CD4-positive, alpha-beta T cell treated with Interleukin-21 for 1 hour (primary cell): ENCODE results near the gene SPG21.

Source experiments
- DNase-seq: peaks from one replicate; pipeline ENCODE4 v3.0.0-alpha.2; 2020

SPG21 gene

DNA sequence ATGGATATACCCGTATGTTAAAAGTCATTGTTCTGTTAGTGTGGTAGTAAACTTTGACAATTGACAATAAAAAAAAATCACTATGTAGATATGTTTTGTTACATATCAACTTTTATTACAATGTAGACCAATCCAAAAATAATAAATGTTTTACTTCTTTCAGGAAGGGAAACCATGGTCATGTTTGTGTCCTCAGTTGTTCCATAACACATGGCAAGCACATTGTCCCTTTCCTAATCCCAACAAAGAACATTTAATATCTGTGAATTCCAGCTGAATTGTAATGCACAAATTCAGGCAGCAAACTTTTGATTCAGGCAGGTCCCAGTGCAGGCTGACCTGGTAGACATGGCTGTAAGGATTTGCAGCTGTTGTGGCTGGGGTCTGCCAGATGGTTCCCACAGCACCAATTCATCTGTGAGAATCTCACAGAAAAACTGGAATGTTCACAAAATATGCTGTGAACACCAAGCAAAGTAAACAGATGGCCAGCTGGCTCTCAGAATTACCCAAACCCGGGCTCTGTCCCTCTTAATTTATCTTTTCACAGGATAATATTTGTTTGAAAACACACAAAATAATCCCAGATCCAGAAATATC, 1.9 kb upstream of the SPG21 start:
- no peak for DNase-seq

DNA sequence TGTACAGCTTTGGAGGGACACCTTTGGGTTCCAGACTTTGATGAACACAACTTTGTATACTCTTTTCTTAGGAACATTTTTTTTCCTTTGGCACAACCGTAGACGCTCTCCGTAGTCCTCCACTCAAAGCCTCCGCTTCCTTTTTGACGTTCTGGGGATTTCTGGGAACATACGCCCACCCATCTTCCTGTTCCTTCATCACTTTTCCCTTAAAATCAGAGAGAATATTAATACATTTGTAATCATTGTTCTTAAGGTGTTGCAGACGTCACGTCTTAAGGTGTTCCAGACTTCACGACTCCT, 405 bp upstream of the SPG21 start:
- no peak for DNase-seq

DNA sequence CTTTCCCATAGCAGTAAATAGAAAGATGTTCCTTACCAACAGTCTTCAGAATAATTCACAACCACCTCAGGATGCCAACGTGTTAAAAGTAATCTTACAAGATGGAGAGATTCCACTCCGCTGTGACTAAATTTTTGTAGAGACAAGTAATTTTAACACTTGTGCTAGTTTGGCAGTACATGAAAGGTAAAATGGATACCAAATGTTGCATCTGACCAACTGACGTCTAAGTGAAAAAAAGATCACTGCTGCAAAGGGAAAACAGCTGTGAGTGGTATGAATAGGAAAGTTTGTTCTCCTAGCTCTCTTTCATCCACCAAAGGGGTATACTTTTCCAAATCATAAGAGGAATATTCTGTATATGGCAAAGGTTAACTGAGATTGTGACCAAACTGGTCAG, 2.6 kb downstream of the SPG21 start:
- DNase-seq: no peak

DNA sequence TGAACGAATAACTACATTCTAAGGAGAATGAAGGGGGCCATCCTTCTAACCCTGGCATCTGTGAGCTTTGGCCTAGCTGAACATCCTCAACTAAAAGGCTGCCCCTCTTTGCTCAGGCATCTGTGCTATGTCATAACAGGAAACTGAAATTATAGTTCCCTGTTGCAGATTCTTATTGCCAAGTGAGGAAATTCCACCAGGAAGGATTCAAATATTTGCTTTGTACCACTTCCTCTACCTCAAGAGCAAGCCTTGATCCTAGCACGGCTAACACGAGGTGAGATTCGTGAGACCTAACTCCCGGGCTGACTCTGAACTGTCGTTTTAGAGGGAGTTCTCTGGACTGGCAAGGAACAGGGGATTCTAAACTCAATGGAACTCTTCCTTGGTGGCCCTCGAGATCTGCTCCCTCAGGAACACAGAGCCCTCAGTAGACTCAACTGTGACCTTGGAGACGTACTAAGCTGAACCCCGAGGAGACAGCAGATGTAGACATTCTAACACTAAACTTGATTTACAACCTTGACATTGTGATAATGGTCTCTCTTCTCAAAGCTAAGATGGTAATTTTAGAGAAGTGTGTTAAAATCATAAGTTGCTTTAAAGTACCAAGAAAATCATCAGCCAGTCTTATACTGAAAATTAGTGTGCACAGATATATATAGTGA, 4.2 kb downstream of the SPG21 start:
- DNase-seq: peak; percentile 5

DNA sequence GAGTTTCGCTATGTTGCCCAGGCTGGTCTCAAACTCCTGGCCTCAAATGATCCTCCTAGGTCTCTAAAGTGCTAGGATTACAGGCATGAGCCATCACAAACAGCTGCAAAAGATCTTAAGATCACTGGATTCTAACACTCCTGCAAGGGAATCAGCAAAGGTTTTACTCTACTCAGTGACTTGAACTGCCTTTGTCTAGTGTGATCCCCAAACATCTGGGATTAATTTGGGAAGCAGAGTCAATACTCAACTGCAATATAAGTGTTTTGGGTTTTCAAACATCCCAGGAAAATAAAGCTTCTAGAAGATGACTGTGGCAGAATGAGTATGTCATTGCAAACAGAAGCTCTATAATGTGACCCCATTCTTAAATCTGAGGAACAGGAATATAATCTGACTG, 7.2 kb downstream of the SPG21 start:
- no peak for DNase-seq

DNA sequence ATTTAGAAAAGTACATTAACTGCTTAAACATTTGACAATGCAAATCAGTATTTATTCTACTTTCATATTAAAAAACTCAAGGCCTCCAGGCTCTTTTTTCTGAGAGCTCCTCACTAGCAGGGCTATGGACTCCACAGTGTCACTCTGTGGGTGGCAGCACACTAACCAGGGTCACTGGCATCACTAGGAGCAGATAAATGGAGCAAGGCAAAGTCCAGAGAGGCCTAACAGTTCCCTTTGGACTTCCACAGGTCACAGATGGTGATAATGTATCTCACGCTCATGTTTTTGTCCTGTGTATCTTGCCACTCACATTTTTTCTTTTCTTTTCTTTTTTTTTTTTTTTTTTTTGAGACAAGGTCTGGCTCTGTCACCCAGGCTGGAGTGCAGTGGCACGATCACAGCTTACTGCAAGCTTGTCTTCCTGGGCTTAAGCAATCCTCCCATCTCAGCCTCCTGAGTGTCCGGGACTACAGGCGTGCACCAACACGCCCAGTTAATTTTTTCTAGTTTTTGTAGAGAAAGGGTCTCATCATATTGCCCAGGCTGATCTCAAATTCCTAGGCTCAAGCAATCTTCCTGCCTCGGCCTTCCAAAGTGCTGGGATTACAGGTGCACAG, 7.8 kb downstream of the SPG21 start:
- no peak for DNase-seq

DNA sequence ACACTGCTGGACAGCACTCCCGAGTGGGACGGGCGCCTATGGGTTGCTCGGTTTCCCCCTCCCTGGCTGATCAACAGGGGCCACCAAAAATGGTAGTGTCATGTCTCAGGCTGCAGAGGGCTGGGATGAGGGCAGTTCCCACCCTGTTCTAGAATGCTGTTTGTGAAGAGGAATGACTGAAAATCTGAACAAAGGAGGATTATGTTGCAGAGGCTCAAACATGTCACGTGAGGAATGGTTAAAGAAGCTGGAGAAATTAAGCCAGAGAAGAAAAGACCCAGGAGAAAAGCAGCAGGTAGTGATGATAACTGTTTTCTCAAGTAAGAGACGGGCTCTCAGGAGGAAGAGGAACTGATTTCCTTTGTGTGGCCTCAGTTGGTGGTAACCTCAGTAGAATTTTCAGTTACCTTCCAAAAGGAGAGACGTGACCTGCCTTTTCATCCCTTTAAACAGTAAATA, 10.4 kb downstream of the SPG21 start:
- DNase-seq: no peak

DNA sequence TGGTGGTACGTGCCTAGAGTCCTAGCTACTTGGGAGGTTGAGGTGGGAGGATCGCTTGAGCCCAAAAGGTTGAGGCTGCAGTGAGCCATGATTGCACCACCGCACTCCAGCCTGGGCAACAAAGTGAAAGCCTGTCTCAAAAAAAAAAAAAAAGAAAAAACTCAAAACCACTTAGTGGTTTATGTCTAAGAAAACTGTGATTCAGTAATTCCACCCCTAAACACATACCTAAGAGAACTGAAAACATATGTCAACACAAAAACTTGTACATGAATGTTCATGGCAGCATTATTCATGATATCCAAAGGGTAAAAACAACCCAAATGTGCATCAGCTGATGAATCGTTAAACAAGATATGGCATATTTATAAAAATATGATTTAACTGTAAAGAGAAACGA, 14.3 kb downstream of the SPG21 start:
- DNase-seq: no peak

DNA sequence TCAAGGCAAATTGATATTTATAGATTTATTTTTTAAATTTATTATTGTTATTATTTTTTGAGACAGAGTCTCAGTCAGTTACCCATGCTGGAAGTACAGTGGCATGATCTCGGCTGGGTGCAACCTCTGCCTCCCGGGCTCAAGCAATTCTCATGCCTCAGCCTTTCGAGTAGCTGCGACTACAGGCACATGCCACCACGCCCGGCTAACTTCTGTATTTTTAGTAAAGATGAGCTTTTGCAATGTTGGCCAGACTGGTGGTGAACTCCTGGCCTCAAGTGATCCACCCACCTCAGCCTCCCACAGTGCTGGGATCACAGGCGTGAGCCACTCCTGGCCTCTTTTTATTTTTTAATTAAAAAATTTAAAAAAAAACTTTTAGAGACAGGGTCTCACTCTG, 19.0 kb downstream of the SPG21 start:
- no peak for DNase-seq

DNA sequence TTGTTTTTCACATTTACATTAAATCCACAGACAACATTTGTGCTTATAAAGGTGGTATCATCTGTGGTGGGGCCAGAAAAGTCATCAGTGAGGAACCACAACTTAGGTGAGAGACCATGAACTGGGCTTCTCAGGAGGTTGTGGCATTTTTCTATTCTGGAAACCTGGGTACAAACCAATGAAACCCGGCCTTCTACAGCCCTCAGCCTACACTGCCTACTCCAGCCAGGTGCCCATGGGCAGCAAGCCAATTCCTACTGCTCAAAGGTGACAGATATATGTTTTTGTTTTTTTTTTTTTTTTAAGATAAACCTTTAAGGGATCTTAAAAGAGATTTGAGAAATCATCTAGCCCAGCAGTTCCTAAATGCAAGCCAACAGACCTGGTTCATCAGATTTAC, 20.3 kb downstream of the SPG21 start:
- DNase-seq: no peak

DNA sequence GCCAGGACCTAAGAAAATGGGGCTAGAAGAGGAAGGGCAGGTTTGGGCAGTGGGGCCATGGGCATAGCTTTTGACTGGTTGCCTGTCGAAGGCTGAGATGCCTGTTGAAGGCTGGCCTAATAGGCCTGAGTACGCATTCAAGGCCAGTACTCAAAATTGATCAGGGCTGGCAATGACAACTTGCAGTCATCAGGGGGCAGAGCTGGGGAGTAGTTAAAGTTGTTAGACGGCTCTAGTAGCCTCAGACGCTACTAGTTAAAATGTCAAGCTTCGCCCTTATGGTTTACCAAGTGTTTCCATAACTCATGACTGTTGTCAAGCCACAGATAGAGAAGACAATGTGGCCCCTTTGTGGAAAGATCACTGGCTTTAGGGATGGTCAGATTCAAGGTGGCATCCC, 28.7 kb downstream of the SPG21 start:
- no peak for DNase-seq

DNA sequence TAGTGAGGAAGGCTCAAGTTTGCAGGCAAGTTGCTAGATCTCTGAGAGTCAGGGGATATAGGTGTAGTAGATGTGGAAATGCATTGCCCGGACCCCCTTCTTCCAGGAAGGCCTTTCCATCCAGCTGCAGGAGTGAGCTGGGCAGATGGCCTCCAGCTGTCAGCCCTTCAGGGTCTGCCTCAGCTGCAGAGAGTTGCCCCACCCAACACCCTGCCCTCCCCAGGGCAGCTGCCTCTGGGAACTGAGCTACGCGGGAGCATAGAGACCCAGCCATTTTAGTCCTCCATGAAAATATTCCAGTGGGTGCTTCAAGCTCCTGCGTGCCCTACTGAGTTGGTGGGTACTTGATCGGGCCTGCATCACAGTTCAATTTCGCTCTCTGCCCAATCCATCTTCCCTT, 29.6 kb downstream of the SPG21 start:
- DNase-seq: no peak

DNA sequence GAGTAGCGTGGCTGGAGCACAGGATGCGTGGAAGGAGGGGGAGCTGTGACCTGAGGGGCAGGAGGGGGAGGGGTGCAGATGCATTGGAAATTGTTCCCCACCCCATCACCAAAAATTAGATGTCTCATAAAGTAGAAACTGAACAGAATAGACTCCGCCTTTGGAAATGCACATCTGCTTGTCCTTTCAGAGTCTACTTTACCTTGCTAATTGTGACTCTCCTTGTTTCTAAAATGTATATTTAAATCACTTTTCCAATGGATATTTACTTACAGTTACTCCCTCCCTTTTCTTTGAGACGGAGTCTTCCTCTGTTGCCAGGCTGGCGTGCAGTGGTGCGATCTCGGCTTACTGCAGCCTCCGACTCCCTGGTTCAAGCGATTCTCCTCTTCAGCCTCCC, 30.6 kb downstream of the SPG21 start:
- DNase-seq: no peak

DNA sequence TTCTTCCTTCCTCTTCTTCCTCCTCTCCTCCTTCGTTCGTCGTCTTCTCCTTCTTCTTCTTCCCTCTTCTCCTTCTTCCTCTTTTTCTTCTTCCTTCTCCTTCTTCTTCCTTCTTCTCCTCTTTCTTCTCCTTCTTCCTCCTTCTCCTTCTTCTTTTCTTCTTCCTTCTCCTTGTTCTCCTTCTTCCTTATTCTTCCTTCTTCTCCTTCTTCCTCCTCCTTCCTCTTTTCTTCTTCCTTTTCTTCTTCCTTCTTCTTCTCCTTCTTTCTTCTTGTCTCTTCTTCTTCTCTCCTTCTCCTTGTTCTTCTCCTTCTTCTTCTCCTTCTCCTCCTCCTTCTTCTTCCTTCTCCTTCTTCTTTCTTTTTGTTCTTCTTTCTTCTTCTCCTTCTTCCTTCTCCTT, 35.3 kb downstream of the SPG21 start:
- DNase-seq: no peak

DNA sequence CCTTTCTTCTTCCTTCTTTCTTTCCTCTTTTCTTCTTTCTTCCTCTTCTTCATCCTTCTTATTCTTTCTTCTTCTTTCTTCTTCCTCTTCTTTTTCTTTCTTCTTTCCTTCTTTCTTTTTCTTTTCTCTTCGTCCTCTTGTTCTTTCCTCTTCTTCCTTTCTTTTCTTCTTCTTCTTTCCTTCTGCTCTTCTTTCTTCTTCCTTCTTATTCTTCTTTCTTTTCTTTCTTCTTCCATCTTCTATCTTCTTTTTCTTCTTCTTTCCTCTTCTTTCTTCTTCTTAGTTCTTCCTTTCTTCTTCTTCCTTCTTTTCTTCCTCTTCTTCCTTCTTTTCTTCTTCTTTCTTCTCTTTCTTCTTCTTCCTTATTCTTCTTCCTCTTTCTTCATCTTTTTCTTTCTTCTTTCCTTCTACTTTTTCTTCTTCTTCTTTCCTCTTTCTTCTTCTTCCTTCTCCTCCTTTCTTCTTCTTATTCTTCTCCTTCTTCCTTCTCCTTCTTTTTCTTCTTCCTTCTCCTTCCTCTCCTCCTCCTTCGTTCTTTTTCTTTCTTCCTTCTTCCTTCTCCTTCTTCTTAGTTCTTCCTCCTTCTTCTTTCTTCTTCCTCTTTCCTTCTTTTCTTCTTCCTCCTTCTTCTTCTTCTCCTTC, 37.8 kb downstream of the SPG21 start:
- DNase-seq: no peak

DNA sequence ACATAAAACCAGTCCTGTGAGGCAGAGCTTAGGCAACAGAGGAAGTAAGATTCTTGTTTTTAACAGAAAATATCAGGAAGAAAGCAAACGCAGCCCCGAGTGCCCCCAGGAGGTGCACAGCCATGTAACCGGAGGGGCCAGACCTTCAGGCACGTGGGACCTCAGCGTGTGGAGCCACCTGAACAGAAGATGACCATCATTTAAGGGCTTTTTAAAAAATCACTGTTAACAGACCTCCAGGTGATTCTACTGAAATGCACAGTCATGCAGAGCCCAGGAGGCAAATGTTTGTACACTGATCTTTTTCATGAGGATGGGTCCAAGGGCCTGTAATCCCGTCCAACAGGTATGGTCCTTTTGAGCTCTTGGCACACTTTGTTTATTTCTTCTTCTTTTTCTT, 38.8 kb downstream of the SPG21 start:
- DNase-seq: no peak

DNA sequence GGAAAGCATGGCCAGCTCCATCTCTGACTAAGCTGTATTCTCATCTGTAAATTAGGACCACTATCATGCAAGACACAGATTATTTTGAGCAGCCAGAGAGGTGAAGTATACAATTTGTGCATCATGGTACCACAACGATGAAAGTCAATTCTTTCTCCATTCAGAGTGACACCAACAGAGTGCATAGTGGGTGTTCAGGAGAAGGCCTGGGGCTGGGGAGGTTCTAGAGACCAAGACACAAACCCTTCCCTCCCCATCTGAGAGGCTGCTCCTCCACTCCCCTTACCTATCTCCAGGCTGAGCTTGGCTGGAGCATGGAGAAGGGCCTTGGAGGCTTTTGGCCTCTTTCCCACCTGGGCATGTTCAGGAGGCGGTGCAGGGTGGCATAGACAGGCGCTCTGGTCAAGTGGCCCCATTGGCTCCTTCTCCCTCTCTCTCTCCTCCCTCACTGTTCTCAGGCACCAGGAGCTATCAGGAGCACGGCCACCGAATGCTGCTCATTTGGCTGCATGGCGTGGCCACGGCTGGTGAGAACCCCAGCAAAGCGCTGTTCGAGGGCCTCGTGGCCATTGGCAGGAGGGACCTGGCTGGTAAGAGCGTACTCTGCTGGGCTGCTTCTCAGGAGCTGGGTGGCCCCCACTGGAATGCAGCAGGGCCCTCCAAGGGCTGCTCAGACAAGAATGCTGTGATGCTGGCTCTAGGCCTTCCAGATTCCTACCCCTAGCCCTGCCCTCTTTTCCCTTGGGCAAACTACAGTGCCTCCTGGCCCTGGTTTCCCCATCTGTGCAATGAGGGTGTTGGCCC, 40.1 kb downstream of the SPG21 start:
- DNase-seq: no peak

DNA sequence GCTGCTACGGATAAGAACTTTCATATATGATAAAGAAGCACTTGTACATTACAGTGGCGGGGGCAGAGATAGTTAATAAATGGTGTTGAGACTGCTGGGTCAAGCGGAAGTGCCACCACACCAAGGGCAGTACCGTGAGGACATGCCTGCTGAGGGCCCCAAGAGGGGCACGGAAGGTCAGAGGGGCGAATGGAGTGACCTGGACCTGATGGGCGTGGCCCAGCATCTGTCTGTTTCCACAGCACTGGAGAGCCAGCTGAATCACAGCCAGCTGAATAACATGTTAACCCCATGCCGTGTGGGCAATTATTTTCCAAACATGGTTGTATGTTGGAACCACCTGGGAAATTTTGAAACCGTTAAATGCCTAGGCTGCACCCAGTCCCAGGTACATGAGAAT, 40.8 kb downstream of the SPG21 start:
- no peak for DNase-seq

DNA sequence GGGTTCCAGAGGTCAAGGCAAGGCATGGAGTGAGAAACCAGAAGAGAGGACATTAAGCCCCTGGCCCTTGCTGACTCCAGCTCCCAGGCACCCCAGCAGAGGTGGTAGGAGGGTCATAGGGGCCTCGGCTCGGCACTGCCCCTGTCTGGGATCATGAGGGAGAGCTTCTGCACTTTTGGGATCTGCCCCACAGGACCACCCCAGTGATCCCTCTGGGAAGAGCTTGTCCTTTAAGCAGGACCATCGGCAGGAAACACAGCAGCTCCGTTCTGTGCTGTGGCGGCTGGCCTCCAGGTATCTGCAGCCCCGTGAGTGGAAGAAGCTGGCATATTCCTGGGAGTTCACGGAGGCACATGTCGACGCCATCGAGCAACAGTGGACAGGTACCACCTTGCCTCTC, 42.5 kb downstream of the SPG21 start:
- DNase-seq: no peak

DNA sequence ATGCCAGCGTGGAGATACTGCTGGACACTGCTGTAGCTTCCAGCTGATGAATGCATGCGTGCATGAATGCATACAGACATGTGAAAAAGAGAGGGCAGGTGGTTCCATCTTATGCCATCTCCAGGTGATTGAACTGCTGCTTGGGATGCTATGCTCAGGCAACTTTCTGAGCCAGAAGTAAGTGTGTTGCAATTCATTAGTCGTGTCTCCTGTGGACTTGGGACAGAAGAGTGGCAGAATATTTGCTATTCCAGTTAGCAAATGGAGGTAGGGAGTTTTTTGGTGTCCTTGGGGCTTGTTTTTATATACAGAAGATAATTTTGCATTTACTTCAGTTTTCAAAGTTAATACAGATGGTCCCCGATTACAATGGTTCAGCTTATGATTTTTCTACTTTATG, 44.8 kb downstream of the SPG21 start:
- no peak for DNase-seq

DNA sequence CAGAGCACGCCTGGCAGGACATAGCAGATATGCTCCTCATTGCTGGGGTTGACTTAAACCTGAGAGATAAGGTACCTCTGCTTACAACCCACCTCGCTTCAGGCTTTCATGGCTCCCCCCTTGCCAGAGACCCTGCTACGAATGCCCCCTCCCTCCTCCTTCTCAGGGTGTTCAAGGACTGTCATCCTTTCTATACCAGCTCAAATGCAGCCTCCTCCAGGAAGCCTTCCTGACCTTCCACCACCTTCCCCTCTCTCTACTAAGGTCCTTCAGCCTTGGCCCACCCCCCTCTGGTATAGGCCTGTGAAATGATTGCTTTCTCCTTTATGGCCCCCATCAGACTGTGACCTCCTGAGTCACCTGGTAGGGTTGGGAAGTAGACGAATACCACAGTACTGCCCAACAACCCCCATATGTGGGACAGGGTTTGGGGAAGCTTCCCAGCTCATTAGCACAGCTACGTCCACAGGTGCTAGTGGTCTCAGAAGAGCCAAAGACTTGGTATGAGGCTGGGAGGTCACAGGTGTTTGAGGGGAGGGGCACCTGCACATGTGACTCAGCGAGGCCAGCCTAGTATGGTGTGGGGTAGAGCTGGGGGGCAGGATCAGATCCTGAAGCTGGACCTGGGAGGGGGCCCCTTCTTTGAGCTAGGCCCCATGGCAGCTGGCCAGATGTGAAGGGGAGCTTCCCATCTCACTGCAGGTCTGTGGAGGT, 46.0 kb downstream of the SPG21 start:
- no peak for DNase-seq

DNA sequence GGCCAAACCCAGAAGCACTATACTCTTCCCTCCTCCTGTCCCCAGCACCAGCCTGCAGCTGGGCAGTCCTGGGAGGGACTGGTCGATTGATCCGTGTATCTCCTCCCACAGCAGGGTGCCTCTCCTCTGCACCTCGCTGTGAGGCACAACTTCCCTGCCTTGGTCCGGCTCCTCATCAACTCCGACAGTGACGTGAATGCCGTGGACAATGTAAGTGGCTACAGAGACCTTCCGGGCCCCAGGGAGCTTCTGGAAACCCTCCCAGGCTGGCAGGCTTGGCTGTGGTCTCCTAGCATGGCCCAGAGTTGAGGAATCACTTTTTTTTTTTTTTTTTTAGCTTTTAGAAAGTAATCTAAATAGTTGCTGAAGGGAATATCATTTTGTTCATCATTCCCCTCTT, 47.4 kb downstream of the SPG21 start:
- no peak for DNase-seq

DNA sequence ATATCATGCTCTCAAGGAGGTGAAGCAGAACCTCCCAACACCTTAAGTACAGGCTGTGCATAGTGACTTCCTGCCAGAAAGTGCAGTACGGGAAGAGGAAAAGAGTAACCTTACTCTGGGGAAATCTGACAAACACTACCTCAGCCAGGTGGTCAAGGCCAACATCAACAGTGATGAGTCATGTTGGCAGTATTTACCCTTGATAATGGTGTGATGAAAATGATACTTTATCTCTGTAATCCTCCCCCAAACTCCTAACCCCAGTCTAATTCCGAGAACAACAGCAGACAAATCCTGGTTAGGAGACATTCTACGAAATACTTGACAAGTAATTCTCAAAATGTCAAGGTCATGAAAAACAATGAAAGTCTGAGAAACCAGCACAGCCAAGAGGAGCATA, 51.5 kb downstream of the SPG21 start:
- DNase-seq: no peak
